ENCODE measurements around the gene ECHS1. TPM values are rescaled to one million over a fixed set of nuclear protein-coding genes. Genes with fewer than 3 reads are reported as not detected.

The ECHS1 gene
- total and polyA plus RNA-seq, 2 of the 8 experiments (the other 6 are each of a cell fraction or from before 2014, with no cell fraction given), result 41.7 to 101 TPM

DNA sequence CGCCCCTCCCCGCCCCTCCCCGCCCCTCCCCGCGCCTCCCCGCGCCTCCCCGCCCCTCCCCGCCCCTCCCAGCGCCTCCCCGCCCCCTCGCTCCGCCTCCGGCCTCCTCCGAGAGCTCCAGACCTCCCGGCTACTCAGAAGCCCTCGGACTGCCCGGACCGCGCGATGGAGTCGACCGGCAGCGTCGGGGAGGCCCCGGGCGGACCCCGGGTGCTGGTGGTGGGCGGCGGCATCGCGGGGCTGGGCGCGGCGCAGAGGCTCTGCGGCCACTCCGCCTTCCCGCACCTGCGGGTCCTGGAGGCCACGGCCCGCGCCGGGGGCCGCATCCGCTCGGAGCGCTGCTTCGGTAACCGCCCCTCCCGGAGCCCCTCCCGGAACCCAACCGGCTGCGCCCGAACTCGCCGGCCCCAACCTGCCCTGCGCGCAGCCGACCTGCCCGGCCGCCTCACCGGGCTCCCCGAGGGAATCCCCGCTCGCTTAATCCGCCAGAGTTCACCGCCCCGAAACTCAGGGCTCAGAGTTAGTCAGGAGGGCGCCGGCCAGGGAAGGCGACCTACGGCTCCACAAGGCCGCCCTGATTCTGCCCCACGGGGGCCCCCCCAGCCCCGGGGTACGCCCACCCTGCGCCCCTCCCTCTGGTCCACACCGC, 6.1 kb upstream of the ECHS1 start, which contains the start of gene PAOX:
Gene PAOX, plus strand, starts transcription at position 111 of the 649 bp plus-strand sequence. Its CDS starts 55 bp downstream, at position 166.
- no peak within 1 kb of the TSS for H3K4ac ChIP-seq (replicated peaks; ENCODE audit: insufficient read length, low read depth, low read length)
- peak within 1 kb of the TSS in 2 of 4 experiments; percentile 19 to 59; a peak in 3 of 7 replicates for H3K9ac ChIP-seq (replicated peaks in 1 of 4; ENCODE audit: extremely low read depth in 1 of 4, low read depth in 3 of 4, low read length in 3 of 4)
- no peak within 1 kb of the TSS for H2AK5ac ChIP-seq (ENCODE audit: low read depth, low read length)
- peak within 1 kb of the TSS; percentile 48 for H3K18ac ChIP-seq (ENCODE audit: extremely low read depth, low read length)
- peak within 1 kb of the TSS; percentile 80 for H4K8ac ChIP-seq (ENCODE audit: extremely low read depth, insufficient read depth, low read length)
- no peak within 1 kb of the TSS; the same call in 1 of the 2 replicates for H2BK5ac ChIP-seq (ENCODE audit: low read depth, low read length)
- H3K4me1 ChIP-seq (replicated peaks in 1 of 4; ENCODE audit: control insufficient read depth in 3 of 4, insufficient read depth in 4 of 4, low read length in 3 of 4), result peaks cover 0 to 3% (median under 1%) of the 10 kb centered on the region in 4 experiments; a peak in 4 of 7 replicates
- peaks cover 8 to 48% (median 29%) of the 10 kb centered on the region in 4 experiments for H3K27me3 ChIP-seq (replicated peaks in 1 of 4; ENCODE audit: control insufficient read depth in 3 of 4, extremely low read depth in 1 of 4, insufficient read depth in 3 of 4, low read length in 3 of 4)
- H3K23ac ChIP-seq (ENCODE audit: insufficient read length), result no peak within 1 kb of the TSS
- DNase-seq (ENCODE audit: low read depth in 1 of 2, low spot score in 2 of 2) (peak in 1 of 2 experiments; percentile 76), FAIRE-seq (no peak)
- H3K79me1 ChIP-seq (ENCODE audit: low read depth, low read length), result no peaks in the 10 kb centered on the region
- H2AFZ ChIP-seq (ENCODE audit: low read length), result peak within 1 kb of the TSS; percentile 84
- ChIA-PET POLR2A (ENCODE audit: partially characterized antibody) (interaction anchor here (0.6 to 3.3 kb wide), 5 partner anchors 13 to 44 kb away, joined by 3 to 25 read pairs (median 9); partner anchors contain the start of genes MTG1 and PRAP1), CTCF (ENCODE audit: partially characterized antibody) (no interaction called here)
- WGBS, 2 experiments (ENCODE audit: extremely low coverage in 1 of 2, insufficient coverage in 1 of 2, insufficient read length in 1 of 2, insufficient replicate concordance in 2 of 2, low coverage in 1 of 2, low lambda C conversion rate in 2 of 2, missing lambda C conversion rate in 1 of 2), result 4% methylated on average over 32 of the region's 78 CpGs; no CpG with 5 or more reads in 1 of the 2 experiments
- no peak within 1 kb of the TSS for H4K91ac ChIP-seq (replicated peaks; ENCODE audit: insufficient read length, low read length)
- H3K4me2 ChIP-seq (ENCODE audit: insufficient read depth in 1 of 2, low read depth in 2 of 2, low read length in 2 of 2), result peak within 1 kb of the TSS; percentile 87 to 100
- H2BK120ac ChIP-seq (replicated peaks; ENCODE audit: low read depth, low read length), result no peak within 1 kb of the TSS
- H3K9me3 ChIP-seq (ENCODE audit: insufficient read depth in 2 of 2, low read depth in 1 of 2, low read length in 1 of 2), result no peaks in the 10 kb centered on the region
- H2BK15ac ChIP-seq (ENCODE audit: low read length), result peak within 1 kb of the TSS; percentile 61; the same call in 1 of the 2 replicates
- no peak within 1 kb of the TSS for H4K5ac ChIP-seq (ENCODE audit: insufficient read length, low read depth, low read length)
- H3K4me3 ChIP-seq (ENCODE audit: extremely low read depth in 1 of 4, insufficient read depth in 2 of 4, low read depth in 3 of 4, low read length in 4 of 4), result peak within 1 kb of the TSS; percentile 72 to 82 (median 72)
- H3K23me2 ChIP-seq (ENCODE audit: low read depth, low read length), result peaks cover 15% of the 10 kb centered on the region; the same call in 1 of the 2 replicates
- peaks cover 0 to 4% of the 10 kb centered on the region in 2 experiments for H4K20me1 ChIP-seq (replicated peaks in 1 of 2; ENCODE audit: control insufficient read depth in 1 of 2, insufficient read depth in 2 of 2, low read length in 2 of 2)
- no peaks in the 10 kb centered on the region for H3K36me3 ChIP-seq (ENCODE audit: control insufficient read depth in 2 of 4, insufficient read depth in 4 of 4, low read length in 3 of 4)
- H3K27ac ChIP-seq (ENCODE audit: low read depth, low read length), result no peak within 1 kb of the TSS
- no peak within 1 kb of the TSS for H3K14ac ChIP-seq (ENCODE audit: insufficient read length)
- no peak within 1 kb of the TSS for H2BK20ac ChIP-seq (ENCODE audit: low read length)
- H3K79me2 ChIP-seq (ENCODE audit: control insufficient read depth in 1 of 2, insufficient read depth in 2 of 2, low read length in 2 of 2), result no peaks in the 10 kb centered on the region
- peak within 1 kb of the TSS; percentile 16 for H3K56ac ChIP-seq (replicated peaks; ENCODE audit: insufficient read length, low read depth, low read length)
- 0 out of 2 replicates have a peak within 1 kb of the TSS, but pooled peaks have one; percentile 9 for H2BK12ac ChIP-seq (ENCODE audit: low read depth, low read length)
- TF ChIP-seq TAF1 (IDR thresholded peaks at IDR 0.05; ENCODE audit: low read depth, low read length) (peak; percentile 64), SAP30 (IDR thresholded peaks at IDR 0.05; ENCODE audit: insufficient read depth, insufficient replicate concordance, low read length) (no peak), PHF8 (conservative IDR thresholded peaks at IDR 0.05; ENCODE audit: low read depth, low read length) (0 out of 2 replicates have a peak, but pooled peaks have one; percentile 44), SIX5 (IDR thresholded peaks at IDR 0.05; ENCODE audit: low read depth, low read length) (no peak), BCL11A (IDR thresholded peaks at IDR 0.05; ENCODE audit: low read depth in 2 of 2, low read length in 2 of 2) (no peak), POLR2A (IDR thresholded peaks at IDR 0.05; ENCODE audit: control extremely low read depth in 1 of 2, low read depth in 2 of 2, low read length in 2 of 2) (no peak; a peak in 1 of 3 replicates), RAD21 (IDR thresholded peaks at IDR 0.05 in 1 of 2, conservative IDR thresholded peaks at IDR 0.05 in 1 of 2; ENCODE audit: low read depth in 2 of 2, low read length in 2 of 2) (no peak), ASH2L (IDR thresholded peaks at IDR 0.05; ENCODE audit: low read length) (peak; percentile 30), KDM4A (IDR thresholded peaks at IDR 0.05; ENCODE audit: low read depth, low read length, severe bottlenecking) (peak; percentile 44), YY1 (IDR thresholded peaks at IDR 0.05; ENCODE audit: low read depth, low read length) (no peak), CEBPB (IDR thresholded peaks at IDR 0.05; ENCODE audit: low read depth, low read length) (no peak), NANOG (IDR thresholded peaks at IDR 0.05; ENCODE audit: insufficient read depth, low read depth, low read length, poor library complexity, severe bottlenecking) (no peak), POLR2AphosphoS5 (IDR thresholded peaks at IDR 0.05; ENCODE audit: low read depth, low read length) (no peak)
